GM12878 (cell line): ENCODE results near the gene HIKESHI. TPM values are rescaled to one million over a fixed set of nuclear protein-coding genes. Genes with fewer than 3 reads are reported as not detected.

Experiments used
- ATAC-seq: fragments of 200-7000 bp; cut with Tn5 transposase; 3 replicates; pipeline ENCODE4 v1.9.1; 2020; ENCODE audit warnings: mild to moderate bottlenecking, moderate library complexity
- BruUV-seq: library from RNA; stranded (reverse); fragments of 400-500 nt; replicated peaks from 2 replicates; lab custom pipeline; 2021; lab: Mats Ljungman, UMichigan
- CTCF ChIA-PET: fragments of 300-600 bp; sonication (Branson Sonifier 250); formaldehyde crosslinking; extraction: SDS; loops from one replicate; lab custom pipeline; 2021; ENCODE audit warnings: inconsistent platforms; lab: Yijun Ruan, JAX
- POLR2A ChIA-PET: fragments of 350-600 bp; formaldehyde crosslinking; extraction: SDS; loops from one replicate; lab custom pipeline; 2021; ENCODE audit warnings: inconsistent platforms; lab: Charles Lee
- RAD21 ChIA-PET: fragments of 300-600 bp; sonication (Branson Sonifier 250); formaldehyde crosslinking; loops from one replicate; lab custom pipeline; 2023; ENCODE audit warnings: antibody characterized with exemption; ENCODE audit not compliant: unreplicated experiment; lab: Charles Lee
- SMC1A ChIA-PET: fragments of 300-600 bp; sonication (Branson Sonifier 250); formaldehyde crosslinking; loops from one replicate; lab custom pipeline; 2023; ENCODE audit not compliant: unreplicated experiment, uncharacterized antibody; lab: Charles Lee
- DNase-seq: peaks from one replicate; pipeline ENCODE4 v3.0.0-alpha.2; 2011; ENCODE audit warnings: low read depth, low spot score
- FAIRE-seq: peaks from 3 replicates; lab custom pipeline; 2011; peaks lifted over from hg19 to GRCh38; lab: Jason Lieb, UNC
- H2AFZ ChIP-seq: 2 replicates; pipeline ENCODE4 v1.6.0; 2011; ENCODE audit warnings: low read depth, low read length, control low read depth; ENCODE audit not compliant: control insufficient read depth
- H3K27ac ChIP-seq: 2 replicates; pipeline ENCODE4 v1.5.1; 2011; ENCODE audit warnings: control low read depth; ENCODE audit not compliant: control insufficient read depth, insufficient read depth
- H3K27me3 ChIP-seq, 2 experiments: replicated peaks in 1 of 2; 2 replicates each; pipeline versions ENCODE4 v1.6.0 to v1.6.1; 2011; ENCODE audit warnings: low read length in 1 of 2; ENCODE audit not compliant: control insufficient read depth in 2 of 2, insufficient read depth in 2 of 2
- H3K36me3 ChIP-seq, 2 experiments: 2 replicates each; pipeline ENCODE4 v1.5.1; 2011; ENCODE audit warnings: low read length in 1 of 2; ENCODE audit not compliant: control insufficient read depth in 2 of 2, insufficient read depth in 2 of 2
- H3K4me1 ChIP-seq: 2 replicates; pipeline ENCODE4 v1.6.1; 2011; ENCODE audit warnings: mild to moderate bottlenecking, low read length, moderate library complexity, mixed read lengths; ENCODE audit not compliant: control insufficient read depth, insufficient read depth
- H3K4me2 ChIP-seq: 2 replicates; pipeline ENCODE4 v1.6.0; 2011; ENCODE audit warnings: control low read depth; ENCODE audit not compliant: control insufficient read depth, insufficient read depth
- H3K4me3 ChIP-seq: fragments of 200-600 bp; sonication (generic); 2 replicates; pipeline ENCODE4 v1.5.1; 2016
- H3K79me2 ChIP-seq: 2 replicates; pipeline ENCODE4 v1.6.0; 2011; ENCODE audit warnings: low read length; ENCODE audit not compliant: control insufficient read depth, insufficient read depth
- H3K9ac ChIP-seq: 2 replicates; pipeline ENCODE4 v1.8.0; 2011; ENCODE audit warnings: low read length, control low read depth, mixed read lengths; ENCODE audit not compliant: control insufficient read depth, insufficient read depth
- H3K9me3 ChIP-seq: replicated peaks from 3 replicates; pipeline ENCODE4 v1.5.1; 2011; ENCODE audit warnings: mild to moderate bottlenecking, low read length; ENCODE audit not compliant: control insufficient read depth, insufficient read depth
- H4K20me1 ChIP-seq: 2 replicates; pipeline ENCODE4 v1.6.0; 2011; ENCODE audit not compliant: control insufficient read depth, insufficient read depth
- CEBPZ ChIP-seq: fragments of 150-350 bp; IDR thresholded peaks from 2 replicates; pipeline ENCODE4 v1.6.1; 2016; ENCODE audit warnings: low read depth, low read length
- EZH2 ChIP-seq: IDR thresholded peaks from 2 replicates; pipeline ENCODE4 v1.6.1; 2012; ENCODE audit warnings: low read depth, mild to moderate bottlenecking, control low read depth, inconsistent platforms, low read length, borderline replicate concordance; ENCODE audit not compliant: control insufficient read depth
- GATAD2B ChIP-seq: fragments of 450-650 bp; conservative IDR thresholded peaks from 2 replicates; pipeline ENCODE4 v1.6.1; 2017; ENCODE audit warnings: low read depth, mild to moderate bottlenecking, moderate library complexity
- RAD21 ChIP-seq: IDR thresholded peaks from 2 replicates; pipeline ENCODE4 v1.6.1; 2011; ENCODE audit warnings: mild to moderate bottlenecking, low read depth, low read length, moderate library complexity; ENCODE audit not compliant: insufficient read depth
- RUNX3 ChIP-seq: IDR thresholded peaks from 2 replicates; pipeline ENCODE4 v1.6.1; 2012; ENCODE audit warnings: low read length, inconsistent platforms
- SMAD5 ChIP-seq: IDR thresholded peaks from 2 replicates; pipeline ENCODE4 v1.6.1; 2016; ENCODE audit warnings: antibody characterized with exemption, low read depth
- ZNF24 ChIP-seq: fragments of 450-650 bp; IDR thresholded peaks from 2 replicates; pipeline ENCODE4 v1.6.1; 2017; ENCODE audit warnings: antibody characterized with exemption, mild to moderate bottlenecking
- ZSCAN29 ChIP-seq: fragments of 450-650 bp; IDR thresholded peaks from 2 replicates; pipeline ENCODE4 v1.6.1; 2017; ENCODE audit warnings: mild to moderate bottlenecking, moderate library complexity
- WGBS: methylation state at CpG from one replicate; pipeline ENCODE4 v1.1.6; 2016; ENCODE audit warnings: low lambda C conversion rate; ENCODE audit not compliant: insufficient replicate concordance, insufficient coverage; ENCODE audit errors: missing lambda C conversion rate; 5-methylcytosine and 5-hydroxymethylcytosine counted together
- in situ Hi-C: fragments of 300-500 bp; cut with MboI; formaldehyde crosslinking; loops from 9 replicates; pipeline ENCODE4 v1.14.3; 2018; ENCODE audit warnings: mixed read lengths
- intact Hi-C: fragments of 100-400 bp; cut with micrococcal nuclease; formaldehyde crosslinking; loops from one replicate; pipeline ENCODE4 v1.14.2; 2022; ENCODE audit not compliant: unreplicated experiment
- polyA plus RNA-seq, 11 experiments: library from polyadenylated mRNA; depleted of rRNA in 4 of 11; unstranded in 6 of 11; stranded (reverse) in 5 of 11; fragments of >200 nt; fragmentation: Nextera tagmentation in 4 of 11; fragmentation: Illumina TruSeq in 1 of 11; extraction: Ambion mirVana in 4 of 11; extraction: Trizol in 1 of 11; gene quantifications; 1 replicate in 1 of 11; 2 replicates in 10 of 11; pipeline versions ENCODE4 v1.2.1 to v1.2.3, GENCODE V29; 2011 to 2016; ENCODE audit warnings: inconsistent platforms in 2 of 11, missing spikeins in 2 of 11, low read depth in 1 of 11
- total RNA-seq, 4 experiments: library from RNA; depleted of rRNA in 3 of 4; stranded (reverse); fragments of >200 nt in 3 of 4; fragmentation: Illumina TruSeq in 1 of 4; extraction: Trizol in 1 of 4; gene quantifications; 2 replicates each; pipeline versions ENCODE4 v1.2.1 to v1.2.3, GENCODE V29; 2013 to 2021
- TF ChIP-seq, protein P1 (sequence below): fragments of 150-350 bp; IDR thresholded peaks from 2 replicates; pipeline ENCODE4 v1.6.1; 2014; ENCODE audit warnings: mild to moderate bottlenecking, low read depth, low read length

Gene HIKESHI
- total and polyA plus RNA-seq, 10 of the 15 experiments (the other 5 are each of a cell fraction or from before 2014, with no cell fraction given), result 42.3 to 228 (median 85.7) TPM

GRCh38 chr11:86360775-86361395, 58.8 kb downstream of the HIKESHI start:
- Histone ChIP-seq H3K9ac (no peak overlapping the region), H3K27ac (no peak overlapping the region)
- in situ Hi-C loops, result no loop called here
- SMC1A ChIA-PET, result interaction anchor here (1.2 kb wide), 1 partner anchor 9 kb away, joined by 4 read pairs; no protein-coding TSS in a partner anchor
- no peak for FAIRE-seq
- TF ChIP-seq RAD21 (0 out of 2 replicates have a peak, but pooled peaks have one; percentile 1), SMAD5 (no peak), RUNX3 (0 out of 2 replicates have a peak, but pooled peaks have one; percentile 6)
- TF ChIP-seq, all 136 proteins: peak for 2
- intact Hi-C loops, result no loop called here
- Histone ChIP-seq H3K36me3 (no peaks in the 10 kb centered on the region), H2AFZ (no peak overlapping the region), H3K4me3 (no peak overlapping the region), H3K4me2 (no peak overlapping the region), H4K20me1 (no peaks in the 10 kb centered on the region), H3K27me3 (no peaks in the 10 kb centered on the region), H3K79me2 (no peaks in the 10 kb centered on the region), H3K9me3 (no peaks in the 10 kb centered on the region), H3K4me1 (no peaks in the 10 kb centered on the region)
- RAD21 ChIA-PET, result interaction anchor here (1.0 kb wide), 1 partner anchor 506 kb away, joined by 6 read pairs; the partner anchor contains the start of gene CCDC83
- WGBS, result 0% methylated on average over 2 of the region's 2 CpGs
- ATAC-seq, result peak; percentile 45; the same call in 1 of the 3 replicates
- DNase-seq, result no peak
- POLR2A ChIA-PET, result no interaction called here
- CTCF ChIA-PET, result interaction anchor here (0.6 to 1.9 kb wide), 6 partner anchors 8 to 96 kb away, joined by 3 to 11 read pairs (median 4); no protein-coding TSS in a partner anchor
- BruUV-seq, result no TSS peak

GRCh38 chr11:86363424-86363823, 61.4 kb downstream of the HIKESHI start:
- ChIA-PET SMC1A (no interaction called here), POLR2A (no interaction called here)
- no peak for FAIRE-seq
- intact Hi-C loops, result no loop called here
- ATAC-seq, result no peak
- Histone ChIP-seq H3K27me3 (no peaks in the 10 kb centered on the region), H3K36me3 (no peaks in the 10 kb centered on the region), H3K79me2 (no peaks in the 10 kb centered on the region), H3K9ac (no peak overlapping the region), H3K4me3 (no peak overlapping the region)
- 100% methylated on average over 1 of the region's 1 CpG for WGBS
- BruUV-seq, result no TSS peak
- TF ChIP-seq, protein P1, sequence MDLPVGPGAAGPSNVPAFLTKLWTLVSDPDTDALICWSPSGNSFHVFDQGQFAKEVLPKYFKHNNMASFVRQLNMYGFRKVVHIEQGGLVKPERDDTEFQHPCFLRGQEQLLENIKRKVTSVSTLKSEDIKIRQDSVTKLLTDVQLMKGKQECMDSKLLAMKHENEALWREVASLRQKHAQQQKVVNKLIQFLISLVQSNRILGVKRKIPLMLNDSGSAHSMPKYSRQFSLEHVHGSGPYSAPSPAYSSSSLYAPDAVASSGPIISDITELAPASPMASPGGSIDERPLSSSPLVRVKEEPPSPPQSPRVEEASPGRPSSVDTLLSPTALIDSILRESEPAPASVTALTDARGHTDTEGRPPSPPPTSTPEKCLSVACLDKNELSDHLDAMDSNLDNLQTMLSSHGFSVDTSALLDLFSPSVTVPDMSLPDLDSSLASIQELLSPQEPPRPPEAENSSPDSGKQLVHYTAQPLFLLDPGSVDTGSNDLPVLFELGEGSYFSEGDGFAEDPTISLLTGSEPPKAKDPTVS, result no peak
- no peak for TF ChIP-seq ZSCAN29
- no peak for TF ChIP-seq CEBPZ
- no peak for TF ChIP-seq GATAD2B
- no peak for TF ChIP-seq EZH2
- TF ChIP-seq ZNF24, result no peak
- TF ChIP-seq, all 136 proteins: peak for 0
- Histone ChIP-seq H3K9me3 (no peaks in the 10 kb centered on the region), H2AFZ (no peak overlapping the region), H3K4me1 (no peaks in the 10 kb centered on the region), H4K20me1 (no peaks in the 10 kb centered on the region), H3K4me2 (no peak overlapping the region), H3K27ac (no peak overlapping the region)
- CTCF ChIA-PET, result interaction anchor here (1.3 kb wide), 1 partner anchor 91 kb away, joined by 5 read pairs; no protein-coding TSS in a partner anchor
- DNase-seq, result no peak
- in situ Hi-C loops, result no loop called here
- RAD21 ChIA-PET, result no interaction called here
